ENCODE data around the gene INVS.
"Not testable (repeated sequence)": the region's sequence is repeated elsewhere in the genome, so short reads cannot be mapped to it uniquely, and the experiment has no call there.

Gene INVS

GRCh38 chr9:100228352-100228869, 129.4 kb downstream of the INVS start:
- Histone ChIP-seq H3K4me2 (ENCODE audit: low read length) (no peak overlapping the region), H3K4me1 (no peaks in the 10 kb centered on the region), H3K9ac (no peak overlapping the region), H3K36me3 (ENCODE audit: control insufficient read depth, insufficient read depth, low read length) (no peaks in the 10 kb centered on the region), H2AFZ (no peak overlapping the region), H3K27ac (no peak overlapping the region), H3K9me3 (ENCODE audit: control insufficient read depth, low read length) (no peaks in the 10 kb centered on the region), H3K4me3 (ENCODE audit: low read depth, low read length) (no peak overlapping the region), H3K79me2 (no peaks in the 10 kb centered on the region), H3K27me3 (ENCODE audit: control insufficient read depth, insufficient read depth, low read length) (no peaks in the 10 kb centered on the region)
- TF ChIP-seq CTCF (IDR thresholded peaks at IDR 0.05): no peak

GRCh38 chr9:100229136-100229535, 130.1 kb downstream of the INVS start:
- H3K9me3 ChIP-seq (ENCODE audit: control insufficient read depth, low read length): no peaks in the 10 kb centered on the region
- H3K79me2 ChIP-seq: no peaks in the 10 kb centered on the region
- no peaks in the 10 kb centered on the region for H3K27me3 ChIP-seq (ENCODE audit: control insufficient read depth, insufficient read depth, low read length)
- no peaks in the 10 kb centered on the region for H3K36me3 ChIP-seq (ENCODE audit: control insufficient read depth, insufficient read depth, low read length)
- H3K9ac ChIP-seq: no peak overlapping the region
- no peak overlapping the region for H3K4me3 ChIP-seq (ENCODE audit: low read depth, low read length)
- no peak overlapping the region for H3K4me2 ChIP-seq (ENCODE audit: low read length)
- H3K4me1 ChIP-seq: no peaks in the 10 kb centered on the region
- TF ChIP-seq CTCF (IDR thresholded peaks at IDR 0.05): no peak
- no peak overlapping the region for H3K27ac ChIP-seq
- H2AFZ ChIP-seq: no peak overlapping the region

- no peak overlapping the region for H3K9ac ChIP-seq
- no peaks in the 10 kb centered on the region for H3K4me1 ChIP-seq
- no peak overlapping the region for H2AFZ ChIP-seq
- no peak overlapping the region for H3K4me3 ChIP-seq (ENCODE audit: low read depth, low read length)
- H3K4me2 ChIP-seq (ENCODE audit: low read length): no peak overlapping the region
- H3K9me3 ChIP-seq (ENCODE audit: control insufficient read depth, low read length): no peaks in the 10 kb centered on the region
- H3K79me2 ChIP-seq: no peaks in the 10 kb centered on the region
- H3K27me3 ChIP-seq (ENCODE audit: control insufficient read depth, insufficient read depth, low read length): no peaks in the 10 kb centered on the region
- no peaks in the 10 kb centered on the region for H3K36me3 ChIP-seq (ENCODE audit: control insufficient read depth, insufficient read depth, low read length)
- TF ChIP-seq CTCF (IDR thresholded peaks at IDR 0.05): no peak
- H3K27ac ChIP-seq: no peak overlapping the region
These were observed 130.5 kb downstream of the INVS start for GRCh38 chr9:100229561-100229960.

- not testable (repeated sequence) for H3K4me3 ChIP-seq (ENCODE audit: low read depth, low read length); H3K4me2 ChIP-seq (ENCODE audit: low read length); H2AFZ ChIP-seq; H3K27ac ChIP-seq; H3K4me1 ChIP-seq; H3K79me2 ChIP-seq; H3K36me3 ChIP-seq (ENCODE audit: control insufficient read depth, insufficient read depth, low read length); H3K9me3 ChIP-seq (ENCODE audit: control insufficient read depth, low read length); H3K27me3 ChIP-seq (ENCODE audit: control insufficient read depth, insufficient read depth, low read length); H3K9ac ChIP-seq
These were observed 137.9 kb downstream of the INVS start for GRCh38 chr9:100236986-100237385.

GRCh38 chr9:100240512-100240911, 141.5 kb downstream of the INVS start:
- no peaks in the 10 kb centered on the region for H3K36me3 ChIP-seq (ENCODE audit: control insufficient read depth, insufficient read depth, low read length)
- no peaks in the 10 kb centered on the region for H3K9me3 ChIP-seq (ENCODE audit: control insufficient read depth, low read length)
- no peaks in the 10 kb centered on the region for H3K27me3 ChIP-seq (ENCODE audit: control insufficient read depth, insufficient read depth, low read length)
- no peak overlapping the region for H3K4me2 ChIP-seq (ENCODE audit: low read length)
- no peak overlapping the region for H3K9ac ChIP-seq
- no peaks in the 10 kb centered on the region for H3K79me2 ChIP-seq
- H2AFZ ChIP-seq: no peak overlapping the region
- H3K4me3 ChIP-seq (ENCODE audit: low read depth, low read length): no peak overlapping the region
- H3K4me1 ChIP-seq: no peaks in the 10 kb centered on the region
- no peak overlapping the region for H3K27ac ChIP-seq
- no peak for TF ChIP-seq CTCF (IDR thresholded peaks at IDR 0.05)

All from parathyroid adenoma (tissue), 2 donors.